ENCODE measurements around the gene ERF.

Gene ERF

DNA sequence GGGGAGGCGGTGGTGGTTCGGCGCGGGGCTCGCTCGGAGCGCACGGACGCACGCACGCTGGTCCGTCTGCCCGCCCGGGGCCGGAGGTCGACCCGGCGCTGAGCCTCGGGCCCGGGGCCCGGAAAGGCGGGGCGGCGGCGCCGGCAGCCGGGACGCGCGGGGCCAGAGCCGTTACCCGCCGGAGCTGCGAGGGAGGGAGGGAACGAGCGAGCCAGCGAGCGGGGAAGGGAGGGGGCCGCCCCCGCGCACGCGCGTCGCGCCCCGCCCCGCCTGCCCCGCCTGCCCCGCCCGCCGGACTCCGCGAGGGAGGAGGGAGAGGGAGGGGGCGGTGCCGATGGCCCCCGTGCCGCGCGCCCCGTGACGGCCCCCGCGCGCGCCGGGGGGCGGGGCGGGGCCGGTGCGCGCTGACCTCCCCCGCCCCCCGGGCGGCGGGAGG, 29.2 kb upstream of the ERF start:
- no peaks in the 10 kb centered on the region for H3K27me3 ChIP-seq (replicated peaks in 2 of 5; ENCODE audit: control insufficient read depth in 4 of 5, insufficient read depth in 5 of 5, low read length in 4 of 5)
- ChIA-PET POLR2A (interaction anchor here (1.1 kb wide), 1 partner anchor 42 kb away, joined by 4 read pairs; the partner anchor contains the start of gene GSK3A), CTCF (interaction anchor here (1.4 kb wide), 1 partner anchor 32 kb away, joined by 3 read pairs; no protein-coding TSS in a partner anchor)
- H3K4me1 ChIP-seq (ENCODE audit: control extremely low read depth in 1 of 4, control insufficient read depth in 4 of 4, insufficient read depth in 4 of 4, low read length in 3 of 4) = peaks cover 9 to 66% (median 57%) of the 10 kb centered on the region in 4 experiments
- WGBS (ENCODE audit: insufficient coverage) = 0% methylated on average over 39 of the region's 76 CpGs
- peak overlapping the region in 5 of 7 experiments; percentile 59 to 83 (median 70) for H3K4me3 ChIP-seq (ENCODE audit: control insufficient read depth in 1 of 7, extremely low read depth in 1 of 7, insufficient read depth in 4 of 7, low read depth in 2 of 7, low read length in 6 of 7)
- H3K27ac ChIP-seq (ENCODE audit: insufficient read depth in 1 of 2, low read depth in 1 of 2, low read length in 2 of 2, poor library complexity in 1 of 2, severe bottlenecking in 2 of 2) = peak overlapping the region in 1 of 2 experiments; percentile 66
- peaks cover 4 to 29% (median 20%) of the 10 kb centered on the region in 4 experiments for H3K36me3 ChIP-seq (ENCODE audit: control insufficient read depth in 4 of 4, insufficient read depth in 4 of 4, low read length in 3 of 4)
- no peaks in the 10 kb centered on the region for H3K9me3 ChIP-seq (ENCODE audit: control extremely low read depth in 1 of 5, control insufficient read depth in 4 of 5, insufficient read depth in 2 of 5, low read depth in 1 of 5, low read length in 4 of 5)
- DNase-seq = peak; percentile 67 to 83 (median 83)

DNA sequence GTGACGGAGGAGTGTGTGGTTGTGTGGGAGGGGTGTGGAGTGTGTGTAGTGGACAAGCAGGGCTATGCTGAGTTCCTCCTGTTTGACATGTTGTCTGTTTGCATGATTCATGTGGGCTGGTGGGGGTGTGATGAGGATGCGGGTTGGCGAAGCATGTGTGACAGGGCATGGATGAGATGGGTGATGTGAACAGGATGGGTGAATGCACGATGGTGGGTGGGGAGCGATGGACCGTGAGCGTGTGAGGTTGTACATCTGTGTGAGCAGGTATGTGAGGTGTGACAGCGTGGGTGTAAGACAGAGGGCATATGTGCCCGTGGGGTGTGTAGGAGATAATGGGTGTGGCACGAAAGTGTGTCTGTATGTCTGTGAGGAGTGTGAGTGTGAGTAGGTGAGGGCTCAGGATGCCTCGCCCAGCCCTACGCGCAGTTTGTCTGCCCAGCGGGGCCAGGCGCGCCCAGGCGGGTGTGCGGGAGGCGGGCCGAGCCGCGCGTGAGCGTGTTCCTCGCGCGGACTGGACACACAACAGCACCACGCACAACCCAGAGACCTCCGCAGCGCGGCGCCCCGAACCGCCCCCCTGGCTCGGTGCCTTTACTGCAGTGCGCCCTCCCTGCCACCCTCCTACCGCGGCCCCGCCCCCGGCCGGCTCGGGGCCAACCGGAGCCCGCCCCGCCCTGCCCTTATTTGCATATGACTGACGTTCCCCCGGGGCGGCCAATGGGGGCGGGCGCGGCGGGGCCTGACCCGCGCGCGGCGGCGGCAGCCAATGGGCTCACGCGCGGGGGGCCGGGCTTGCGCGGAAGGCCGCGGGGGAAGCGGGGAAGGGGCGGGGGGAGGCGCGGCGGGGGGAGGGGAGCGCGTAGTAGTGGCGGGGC, 28.5 kb upstream of the ERF start:
- Histone ChIP-seq H3K4me1 (ENCODE audit: control extremely low read depth in 1 of 4, control insufficient read depth in 4 of 4, insufficient read depth in 4 of 4, low read length in 3 of 4) (peaks cover 9 to 72% (median 63%) of the 10 kb centered on the region in 4 experiments), H3K4me3 (ENCODE audit: control insufficient read depth in 1 of 7, extremely low read depth in 1 of 7, insufficient read depth in 4 of 7, low read depth in 2 of 7, low read length in 6 of 7) (peak overlapping the region in 6 of 7 experiments; percentile 2 to 91 (median 64)), H3K27ac (ENCODE audit: insufficient read depth in 1 of 2, low read depth in 1 of 2, low read length in 2 of 2, poor library complexity in 1 of 2, severe bottlenecking in 2 of 2) (peak overlapping the region; percentile 4 to 73), H3K9me3 (ENCODE audit: control extremely low read depth in 1 of 5, control insufficient read depth in 4 of 5, insufficient read depth in 2 of 5, low read depth in 1 of 5, low read length in 4 of 5) (no peaks in the 10 kb centered on the region), H3K27me3 (replicated peaks in 2 of 5; ENCODE audit: control insufficient read depth in 4 of 5, insufficient read depth in 5 of 5, low read length in 4 of 5) (no peaks in the 10 kb centered on the region), H3K36me3 (ENCODE audit: control insufficient read depth in 4 of 4, insufficient read depth in 4 of 4, low read length in 3 of 4) (peaks cover 4 to 23% (median 15%) of the 10 kb centered on the region in 4 experiments)
- 1% methylated on average over 35 of the region's 74 CpGs for WGBS (ENCODE audit: insufficient coverage)
- CTCF ChIA-PET = interaction anchor here (1.8 to 7.5 kb wide), 2 partner anchors 13 to 36 kb away, joined by 7 to 159 read pairs; partner anchors contain the start of gene GSK3A
- POLR2A ChIA-PET = no interaction called here
- peak; percentile 93 to 97 (median 96) for DNase-seq

DNA sequence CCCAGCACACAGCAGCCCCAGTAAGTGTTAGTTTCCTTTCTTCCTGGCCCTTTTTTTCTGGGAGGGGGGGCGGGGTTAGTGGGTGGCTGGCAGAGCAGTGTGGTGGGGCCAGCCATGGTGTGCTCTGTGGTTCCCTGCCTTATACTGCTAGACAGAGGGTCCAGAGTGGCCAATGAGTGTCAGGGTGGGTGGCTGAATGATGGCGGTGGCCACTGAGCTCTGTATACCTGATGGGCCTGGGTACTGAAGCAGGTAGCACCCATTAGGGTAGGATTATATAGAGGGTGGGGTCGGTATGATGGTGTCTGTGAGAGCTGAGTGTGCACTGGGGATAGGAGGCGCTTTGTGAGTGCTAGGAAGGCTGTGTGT, 27.9 kb upstream of the ERF start:
- Histone ChIP-seq H3K27me3 (replicated peaks in 2 of 5; ENCODE audit: control insufficient read depth in 4 of 5, insufficient read depth in 5 of 5, low read length in 4 of 5) (no peaks in the 10 kb centered on the region), H3K27ac (ENCODE audit: insufficient read depth in 1 of 2, low read depth in 1 of 2, low read length in 2 of 2, poor library complexity in 1 of 2, severe bottlenecking in 2 of 2) (peak overlapping the region in 1 of 2 experiments; percentile 75), H3K9me3 (ENCODE audit: control extremely low read depth in 1 of 5, control insufficient read depth in 4 of 5, insufficient read depth in 2 of 5, low read depth in 1 of 5, low read length in 4 of 5) (no peaks in the 10 kb centered on the region), H3K4me1 (ENCODE audit: control extremely low read depth in 1 of 4, control insufficient read depth in 4 of 4, insufficient read depth in 4 of 4, low read length in 3 of 4) (peaks cover 9 to 79% (median 70%) of the 10 kb centered on the region in 4 experiments), H3K4me3 (ENCODE audit: control insufficient read depth in 1 of 7, extremely low read depth in 1 of 7, insufficient read depth in 4 of 7, low read depth in 2 of 7, low read length in 6 of 7) (peak overlapping the region in 5 of 7 experiments; percentile 53 to 91 (median 72)), H3K36me3 (ENCODE audit: control insufficient read depth in 4 of 4, insufficient read depth in 4 of 4, low read length in 3 of 4) (peaks cover 0 to 16% (median 10%) of the 10 kb centered on the region in 4 experiments)
- 40% methylated on average over 3 of the region's 4 CpGs for WGBS (ENCODE audit: insufficient coverage)
- DNase-seq = no peak
- ChIA-PET CTCF (interaction anchor here (1.8 to 7.5 kb wide), 2 partner anchors 14 to 36 kb away, joined by 7 to 159 read pairs; partner anchors contain the start of gene GSK3A), POLR2A (no interaction called here)

DNA sequence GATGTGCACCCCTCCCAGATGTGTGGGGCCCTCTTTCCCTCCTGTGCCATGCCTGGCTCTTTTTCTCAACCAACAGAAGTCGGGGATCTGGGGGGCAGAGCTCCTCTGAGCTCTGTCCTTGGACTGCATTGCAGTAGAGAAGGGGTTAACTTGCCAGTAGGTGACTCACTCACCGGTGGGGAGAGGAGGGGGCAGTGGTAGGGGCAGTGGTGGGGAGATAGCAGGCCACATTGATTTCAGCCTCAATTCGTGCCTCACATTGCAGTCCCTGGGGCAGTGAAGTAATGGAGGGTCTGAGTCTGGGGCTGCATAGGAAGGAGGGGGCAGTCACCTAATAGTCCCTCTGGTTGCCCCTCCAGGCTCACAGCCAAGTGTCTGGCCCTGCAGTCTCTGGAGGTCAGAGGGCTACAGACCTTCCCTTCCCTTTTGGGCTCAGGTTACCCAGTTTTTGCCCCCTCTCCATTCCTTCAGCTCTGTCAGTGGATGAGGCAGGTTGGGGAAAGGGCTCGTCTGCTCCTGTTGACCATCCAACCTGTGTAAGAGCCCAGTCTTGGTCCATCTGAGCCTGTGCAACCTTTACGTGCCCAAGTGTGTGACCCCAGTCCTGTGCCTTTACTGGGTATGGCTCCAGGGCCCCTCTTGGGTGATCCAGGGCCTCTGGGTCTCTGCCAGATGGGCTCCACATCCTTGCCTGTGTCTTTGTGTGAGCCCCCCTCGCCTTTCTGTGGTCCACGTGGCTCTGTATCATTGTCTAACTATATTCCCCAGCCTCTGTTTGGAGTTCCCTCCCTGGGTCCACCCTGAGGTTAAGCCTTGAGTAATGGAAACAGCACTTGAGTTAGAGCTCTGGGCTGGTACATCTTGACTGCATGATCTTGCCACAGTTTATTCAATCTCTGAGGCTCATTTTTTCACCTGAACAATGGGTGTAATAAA, 27.2 kb upstream of the ERF start:
- Histone ChIP-seq H3K9me3 (ENCODE audit: control extremely low read depth in 1 of 5, control insufficient read depth in 4 of 5, insufficient read depth in 2 of 5, low read depth in 1 of 5, low read length in 4 of 5) (no peaks in the 10 kb centered on the region), H3K4me3 (ENCODE audit: control insufficient read depth in 1 of 7, extremely low read depth in 1 of 7, insufficient read depth in 4 of 7, low read depth in 2 of 7, low read length in 6 of 7) (peak overlapping the region in 6 of 7 experiments; percentile 35 to 91 (median 76)), H3K36me3 (ENCODE audit: control insufficient read depth in 4 of 4, insufficient read depth in 4 of 4, low read length in 3 of 4) (peaks cover 0 to 9% (median 3%) of the 10 kb centered on the region in 4 experiments), H3K27ac (ENCODE audit: insufficient read depth in 1 of 2, low read depth in 1 of 2, low read length in 2 of 2, poor library complexity in 1 of 2, severe bottlenecking in 2 of 2) (peak overlapping the region; percentile 25 to 75), H3K27me3 (replicated peaks in 2 of 5; ENCODE audit: control insufficient read depth in 4 of 5, insufficient read depth in 5 of 5, low read length in 4 of 5) (no peaks in the 10 kb centered on the region), H3K4me1 (ENCODE audit: control extremely low read depth in 1 of 4, control insufficient read depth in 4 of 4, insufficient read depth in 4 of 4, low read length in 3 of 4) (peaks cover 9 to 84% (median 76%) of the 10 kb centered on the region in 4 experiments)
- 18% methylated on average over 4 of the region's 7 CpGs for WGBS (ENCODE audit: insufficient coverage)
- peak in 2 of 3 donors; percentile 71 to 77 for DNase-seq
- CTCF ChIA-PET = interaction anchor here (0.7 to 7.5 kb wide), 7 partner anchors 9 to 80 kb away, joined by 3 to 159 read pairs (median 5); partner anchors contain the start of genes ERF and GSK3A
- POLR2A ChIA-PET = interaction anchor here (0.6 to 3.1 kb wide), 2 partner anchors 36 to 148 kb away, joined by 3 to 21 read pairs; no protein-coding TSS in a partner anchor

DNA sequence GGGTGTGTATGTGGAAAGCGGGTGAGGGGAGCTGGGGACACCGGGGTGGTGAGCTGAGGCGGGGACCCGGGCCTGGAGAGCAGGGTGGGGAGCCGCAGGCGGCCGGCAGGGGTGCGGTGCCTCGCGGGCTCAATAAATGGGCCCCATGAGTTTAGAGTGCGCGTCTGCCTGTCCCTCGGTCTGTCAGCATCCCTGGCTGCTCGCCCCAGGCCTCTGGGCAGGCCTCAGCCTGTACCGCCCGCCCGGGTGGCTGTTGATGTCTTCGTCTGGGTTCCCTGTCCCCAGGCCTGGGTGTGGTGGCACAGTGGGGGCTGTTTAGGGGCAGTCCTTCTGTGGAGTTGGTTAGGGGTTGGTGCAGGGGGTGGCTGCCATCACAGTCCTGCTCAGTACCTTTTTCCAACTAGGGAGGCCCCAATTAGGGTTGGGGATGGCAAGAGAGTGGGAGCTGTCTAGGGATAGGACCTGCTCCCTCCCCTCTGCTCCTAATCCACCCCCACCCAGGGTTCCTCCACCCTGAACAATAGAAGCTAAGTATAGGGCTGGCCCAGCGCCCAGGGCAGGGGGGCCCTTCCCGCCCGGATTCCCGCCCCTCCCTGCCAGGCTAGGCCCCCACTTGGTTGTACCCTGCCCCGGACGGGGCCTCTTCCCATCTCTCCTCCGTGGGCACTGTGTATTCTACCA, 26.4 kb upstream of the ERF start:
- peak overlapping the region in 6 of 7 experiments; percentile 40 to 91 (median 76) for H3K4me3 ChIP-seq (ENCODE audit: control insufficient read depth in 1 of 7, extremely low read depth in 1 of 7, insufficient read depth in 4 of 7, low read depth in 2 of 7, low read length in 6 of 7)
- peak overlapping the region; percentile 25 to 75 for H3K27ac ChIP-seq (ENCODE audit: insufficient read depth in 1 of 2, low read depth in 1 of 2, low read length in 2 of 2, poor library complexity in 1 of 2, severe bottlenecking in 2 of 2)
- H3K9me3 ChIP-seq (ENCODE audit: control extremely low read depth in 1 of 5, control insufficient read depth in 4 of 5, insufficient read depth in 2 of 5, low read depth in 1 of 5, low read length in 4 of 5) = no peaks in the 10 kb centered on the region
- ChIA-PET CTCF (interaction anchor here (0.7 to 7.5 kb wide), 7 partner anchors 10 to 79 kb away, joined by 3 to 159 read pairs (median 5); partner anchors contain the start of genes ERF and GSK3A), POLR2A (interaction anchor here (0.6 to 3.1 kb wide), 3 partner anchors 30 to 147 kb away, joined by 3 to 21 read pairs (median 10); no protein-coding TSS in a partner anchor)
- peaks cover 9 to 80% (median 75%) of the 10 kb centered on the region in 4 experiments for H3K4me1 ChIP-seq (ENCODE audit: control extremely low read depth in 1 of 4, control insufficient read depth in 4 of 4, insufficient read depth in 4 of 4, low read length in 3 of 4)
- WGBS (ENCODE audit: insufficient coverage) = 1% methylated on average over 20 of the region's 25 CpGs
- DNase-seq = peak in 2 of 3 donors; percentile 53 to 66
- H3K36me3 ChIP-seq (ENCODE audit: control insufficient read depth in 4 of 4, insufficient read depth in 4 of 4, low read length in 3 of 4) = peaks cover 0 to 10% (median 0%) of the 10 kb centered on the region in 4 experiments
- no peaks in the 10 kb centered on the region for H3K27me3 ChIP-seq (replicated peaks in 2 of 5; ENCODE audit: control insufficient read depth in 4 of 5, insufficient read depth in 5 of 5, low read length in 4 of 5)

DNA sequence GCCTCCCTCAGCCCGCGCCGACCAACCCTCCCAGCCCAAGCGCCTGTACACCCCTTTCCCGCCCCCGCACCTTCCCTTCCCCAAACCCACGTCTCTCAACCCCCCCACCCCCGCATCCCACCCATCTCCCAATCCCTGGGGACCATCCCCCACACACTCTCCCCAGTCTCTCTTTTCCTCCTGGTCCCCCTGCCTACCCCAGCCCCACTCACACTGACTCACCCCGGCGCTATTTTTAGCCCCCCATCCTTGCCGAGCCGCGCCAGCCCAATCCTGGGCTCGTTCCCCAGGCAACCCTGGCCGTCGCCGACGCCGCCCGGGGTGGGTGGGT, 25.9 kb upstream of the ERF start:
- Histone ChIP-seq H3K4me3 (ENCODE audit: control insufficient read depth in 1 of 7, extremely low read depth in 1 of 7, insufficient read depth in 4 of 7, low read depth in 2 of 7, low read length in 6 of 7) (peak overlapping the region; percentile 61 to 91 (median 76)), H3K36me3 (ENCODE audit: control insufficient read depth in 4 of 4, insufficient read depth in 4 of 4, low read length in 3 of 4) (peaks cover 0 to 11% (median 1%) of the 10 kb centered on the region in 4 experiments), H3K4me1 (ENCODE audit: control extremely low read depth in 1 of 4, control insufficient read depth in 4 of 4, insufficient read depth in 4 of 4, low read length in 3 of 4) (peaks cover 9 to 78% (median 74%) of the 10 kb centered on the region in 4 experiments), H3K9me3 (ENCODE audit: control extremely low read depth in 1 of 5, control insufficient read depth in 4 of 5, insufficient read depth in 2 of 5, low read depth in 1 of 5, low read length in 4 of 5) (no peaks in the 10 kb centered on the region), H3K27ac (ENCODE audit: insufficient read depth in 1 of 2, low read depth in 1 of 2, low read length in 2 of 2, poor library complexity in 1 of 2, severe bottlenecking in 2 of 2) (peak overlapping the region in 1 of 2 experiments; percentile 79), H3K27me3 (replicated peaks in 2 of 5; ENCODE audit: control insufficient read depth in 4 of 5, insufficient read depth in 5 of 5, low read length in 4 of 5) (no peaks in the 10 kb centered on the region)
- POLR2A ChIA-PET = interaction anchor here (2.1 to 3.1 kb wide), 3 partner anchors 10 to 35 kb away, joined by 8 to 21 read pairs (median 10); no protein-coding TSS in a partner anchor
- CTCF ChIA-PET = interaction anchor here (1.4 to 7.5 kb wide), 3 partner anchors 34 to 79 kb away, joined by 3 to 159 read pairs (median 5); partner anchors contain the start of gene GSK3A
- 0% methylated on average over 4 of the region's 20 CpGs for WGBS (ENCODE audit: insufficient coverage)
- DNase-seq = no peak
